CD4-positive, alpha-beta T cell (primary cell): ENCODE measurements around the gene ETS2. TPM values are rescaled to one million over a fixed set of nuclear protein-coding genes. Genes with fewer than 3 reads are reported as not detected.

Experiments
- ATAC-seq: fragments of 200-7000 bp; cut with Tn5 transposase; one replicate; pipeline ENCODE4 v1.10.0; 2022; ENCODE audit warnings: mild to moderate bottlenecking; ENCODE audit not compliant: poor library complexity
- CTCF ChIA-PET: fragments of 350-600 bp; sonication (Branson Sonifier 250); formaldehyde crosslinking; loops from one replicate; lab custom pipeline; 2021; ENCODE audit warnings: antibody characterized with exemption, inconsistent platforms; lab: Charles Lee
- POLR2A ChIA-PET: fragments of 350-600 bp; sonication (Branson Sonifier 250); formaldehyde crosslinking; loops from one replicate; lab custom pipeline; 2021; ENCODE audit warnings: antibody characterized with exemption, inconsistent platforms; lab: Charles Lee
- DNase-seq, 14 experiments: peaks; one replicate each; pipeline ENCODE4 v3.0.0-alpha.2; 2013 to 2020; ENCODE audit warnings: mixed read lengths in 2 of 14
- H3K27ac ChIP-seq, 2 donors: one replicate each; pipeline versions ENCODE4 v1.5.1 to v1.7.0; 2013; ENCODE audit warnings: low read length in 2 of 2, low read depth in 1 of 2, mild to moderate bottlenecking in 1 of 2
- H3K27me3 ChIP-seq, 2 experiments: 1 replicate in 1 of 2; 2 replicates in 1 of 2; pipeline versions ENCODE4 v1.6.1 to v1.7.0; 2013; ENCODE audit warnings: low read length in 2 of 2, control low read depth in 1 of 2, mild to moderate bottlenecking in 1 of 2, moderate library complexity in 1 of 2; ENCODE audit not compliant: insufficient read depth in 2 of 2, control insufficient read depth in 1 of 2
- H3K36me3 ChIP-seq: one replicate; pipeline ENCODE4 v1.6.1; 2013; ENCODE audit warnings: low read length, control low read depth; ENCODE audit not compliant: insufficient read depth
- H3K4me1 ChIP-seq: one replicate; pipeline ENCODE4 v1.6.1; 2013; ENCODE audit warnings: low read length, control low read depth; ENCODE audit not compliant: insufficient read depth
- H3K4me3 ChIP-seq: one replicate; pipeline ENCODE4 v1.5.1; 2013; ENCODE audit warnings: mild to moderate bottlenecking, low read length, moderate library complexity
- H3K9me3 ChIP-seq, 2 experiments: 1 replicate in 1 of 2; 2 replicates in 1 of 2; pipeline versions ENCODE4 v1.6.1 to v1.7.0; 2013; ENCODE audit warnings: low read length in 2 of 2, mild to moderate bottlenecking in 2 of 2, control low read depth in 1 of 2, moderate library complexity in 1 of 2; ENCODE audit not compliant: control insufficient read depth in 1 of 2, insufficient read depth in 1 of 2
- H3K27ac Mint-ChIP-seq: one replicate; pipeline ENCODE4 v1.8.0; 2020; ENCODE audit warnings: mixed read lengths
- H3K27me3 Mint-ChIP-seq: one replicate; pipeline ENCODE4 v1.8.0; 2021; ENCODE audit warnings: mixed read lengths
- H3K36me3 Mint-ChIP-seq: one replicate; pipeline ENCODE4 v1.8.0; 2021; ENCODE audit warnings: low read depth, mixed read lengths
- H3K4me1 Mint-ChIP-seq: one replicate; pipeline ENCODE4 v1.8.0; 2021; ENCODE audit warnings: low read depth, mixed read lengths
- H3K4me3 Mint-ChIP-seq: one replicate; pipeline ENCODE4 v1.8.0; 2020; ENCODE audit warnings: mild to moderate bottlenecking, mixed read lengths
- H3K9me3 Mint-ChIP-seq: one replicate; pipeline ENCODE4 v1.8.0; 2020; ENCODE audit warnings: mixed read lengths
- CTCF ChIP-seq: fragments of 200-600 bp; IDR thresholded peaks from one replicate; pipeline ENCODE4 v1.8.0; 2022; ENCODE audit warnings: antibody characterized with exemption, mild to moderate bottlenecking
- intact Hi-C, 2 experiments: fragments of 100-400 bp; cut with DNase I in 1 of 2; cut with micrococcal nuclease in 1 of 2; formaldehyde crosslinking; loops; one replicate each; pipeline versions ENCODE4 v1.15.1 to v1.9.0; 2023 to 2025; cut with DNase I, micrococcal nuclease
- total RNA-seq, 174 experiments: library from RNA in 2 of 174; stranded (reverse) in 2 of 174; gene quantifications; one replicate each; pipeline ENCODE4 v1.2.3 and lab custom pipeline; 2021 to 2026

Gene ETS2
- total RNA-seq, 2 experiments from 2014 or later, result 11.4 to 13.9 TPM

GRCh38 chr21:38760762-38761155 is 45.0 kb upstream of the ETS2 start:
- intact Hi-C loops, result loop anchor here in 1 of 2 experiments (10.0 kb wide), 1 partner anchor 1196 kb away; no protein-coding TSS in a partner anchor
- Histone ChIP-seq H3K4me3 (no peak overlapping the region), H3K36me3 (no peaks in the 10 kb centered on the region), H3K9me3 (no peaks in the 10 kb centered on the region), H3K27ac (no peak overlapping the region), H3K27me3 (no peaks in the 10 kb centered on the region), H3K4me1 (no peaks in the 10 kb centered on the region)
- ATAC-seq, result no peak
- POLR2A ChIA-PET, result interaction anchor here (1.2 kb wide), 1 partner anchor 552 kb away, joined by 3 read pairs; the partner anchor contains the start of gene BRWD1
- Mint-ChIP-seq H3K27me3 (no peaks in the 10 kb centered on the region), H3K36me3 (no peaks in the 10 kb centered on the region), H3K4me1 (peaks cover 4% of the 10 kb centered on the region), H3K9me3 (no peaks in the 10 kb centered on the region), H3K27ac (no peak overlapping the region), H3K4me3 (no peak overlapping the region)
- CTCF ChIA-PET, result no interaction called here
- no peak for DNase-seq
- TF ChIP-seq CTCF, result no peak

GRCh38 chr21:38761531-38761930 is 44.2 kb upstream of the ETS2 start:
- Mint-ChIP-seq H3K4me1 (no peaks in the 10 kb centered on the region), H3K27ac (peak overlapping the region; percentile 44), H3K27me3 (no peaks in the 10 kb centered on the region), H3K9me3 (no peaks in the 10 kb centered on the region), H3K36me3 (no peaks in the 10 kb centered on the region), H3K4me3 (no peak overlapping the region)
- no peak for TF ChIP-seq CTCF
- no peak for DNase-seq
- intact Hi-C loops, result loop anchor here in 1 of 2 experiments (10.0 kb wide), 1 partner anchor 1197 kb away; no protein-coding TSS in a partner anchor
- ChIA-PET POLR2A (interaction anchor here (1.2 to 1.4 kb wide), 3 partner anchors 20 to 552 kb away, joined by 3 to 5 read pairs (median 5); partner anchors contain the start of genes BRWD1 and PSMG1), CTCF (interaction anchor here (0.6 kb wide), 1 partner anchor 20 kb away, joined by 3 read pairs; no protein-coding TSS in a partner anchor)
- Histone ChIP-seq H3K4me1 (peaks cover 7% of the 10 kb centered on the region), H3K4me3 (no peak overlapping the region), H3K9me3 (no peaks in the 10 kb centered on the region), H3K27ac (no peak overlapping the region), H3K27me3 (no peaks in the 10 kb centered on the region), H3K36me3 (no peaks in the 10 kb centered on the region)
- ATAC-seq, result no peak

GRCh38 chr21:38765056-38765455 is 40.7 kb upstream of the ETS2 start:
- Histone ChIP-seq H3K27ac (no peak overlapping the region), H3K4me3 (no peak overlapping the region)

More at GRCh38 chr21:38765056-38765455, 40.7 kb upstream of the ETS2 start:
- Mint-ChIP-seq H3K27ac (peak overlapping the region; percentile 92), H3K27me3 (no peaks in the 10 kb centered on the region), H3K9me3 (no peaks in the 10 kb centered on the region), H3K36me3 (no peaks in the 10 kb centered on the region), H3K4me1 (peaks cover 26% of the 10 kb centered on the region), H3K4me3 (peak overlapping the region; percentile 26)
- intact Hi-C loops, result loop anchor here in 1 of 2 experiments (10.0 kb wide), 1 partner anchor 1200 kb away; no protein-coding TSS in a partner anchor
- no peak for ATAC-seq
- CTCF ChIA-PET, result no interaction called here
- no peaks in the 10 kb centered on the region for H3K36me3 ChIP-seq
- peaks cover 24% of the 10 kb centered on the region for H3K4me1 ChIP-seq
- no peak for TF ChIP-seq CTCF
- H3K9me3 ChIP-seq, result no peaks in the 10 kb centered on the region
- H3K27me3 ChIP-seq, result no peaks in the 10 kb centered on the region
- DNase-seq, result no peak
- POLR2A ChIA-PET, result no interaction called here
